Testis (tissue), 3 donors: Measurements from ENCODE around the gene ATAD5. TPM values are rescaled to one million over a fixed set of nuclear protein-coding genes. Genes with fewer than 3 reads are reported as not detected.
"Not testable (repeated sequence)": the region's sequence is repeated elsewhere in the genome, so short reads cannot be mapped to it uniquely, and the experiment has no call there.

Source experiments
- DNase-seq: peaks from one replicate; pipeline ENCODE4 v3.0.0-alpha.2; 2019
- H3K27ac ChIP-seq, 2 donors: fragments of 200-600 bp; sonication (generic); one replicate each; pipeline ENCODE4 v1.5.1; 2019
- H3K27me3 ChIP-seq: fragments of 200-600 bp; sonication (generic); one replicate; pipeline ENCODE4 v1.5.1; 2019
- H3K36me3 ChIP-seq: fragments of 200-600 bp; sonication (generic); one replicate; pipeline ENCODE4 v1.5.1; 2017; ENCODE audit warnings: low read depth; ENCODE audit errors: missing control alignments
- H3K4me1 ChIP-seq: fragments of 200-600 bp; sonication (generic); one replicate; pipeline ENCODE4 v1.5.1; 2019
- H3K4me3 ChIP-seq, 2 donors: fragments of 200-600 bp; sonication (generic); one replicate each; pipeline ENCODE4 v1.5.1; 2017 to 2019
- H3K9me3 ChIP-seq: fragments of 200-600 bp; sonication (generic); one replicate; pipeline ENCODE4 v1.5.1; 2017
- POLR2A ChIP-seq: fragments of 450-650 bp; IDR thresholded peaks from one replicate; pipeline ENCODE4 v1.6.1; 2017; ENCODE audit warnings: antibody characterized with exemption, mild to moderate bottlenecking, moderate library complexity
- WGBS, 2 donors: methylation state at CpG; one replicate each; pipeline ENCODE4 v1.1.5; 2018; 5-methylcytosine and 5-hydroxymethylcytosine counted together
- intact Hi-C: fragments of 100-400 bp; cut with DNase I; formaldehyde crosslinking; loops from one replicate; pipeline ENCODE4 v1.15.1; 2023; ENCODE audit warnings: low total_unique reads
- polyA plus RNA-seq: library from polyadenylated mRNA; stranded (reverse); fragments of 350-450 nt; fragmentation: Illumina TruSeq; extraction: RNeasy Lipid Tissue Mini Kit (QIAGEN cat#74804); gene quantifications from one replicate; pipeline ENCODE4 v1.2.3, GENCODE V29; 2014; ENCODE audit warnings: low read depth, low replicate concordance; ENCODE audit not compliant: insufficient read depth
- total RNA-seq, 2 donors: library from RNA; depleted of rRNA; stranded (reverse); fragments of >200 nt; gene quantifications; one replicate each; pipeline ENCODE4 v1.2.3, GENCODE V29; 2016
- TF ChIP-seq, protein P1 (sequence below), 3 experiments: fragments of 450-650 bp in 2 of 3; fragments of 200-600 bp in 1 of 3; sonication (generic) in 1 of 3; IDR thresholded peaks; one replicate each; pipeline ENCODE4 v1.5.1; 2016 to 2019; ENCODE audit warnings: antibody characterized with exemption in 3 of 3, mild to moderate bottlenecking in 2 of 3, moderate library complexity in 1 of 3

The ATAD5 gene
- total and polyA plus RNA-seq, 3 donors from 2014 or later, result 0.67 to 10.2 (median 5.5) TPM

GRCh38 chr17:30816165-30816564 lies 15.6 kb upstream of the ATAD5 start:
- no peak overlapping the region for H3K4me3 ChIP-seq
- no peaks in the 10 kb centered on the region for H3K27me3 ChIP-seq
- H3K36me3 ChIP-seq, result no peaks in the 10 kb centered on the region
- intact Hi-C loops, result no loop called here
- TF ChIP-seq, protein P1, sequence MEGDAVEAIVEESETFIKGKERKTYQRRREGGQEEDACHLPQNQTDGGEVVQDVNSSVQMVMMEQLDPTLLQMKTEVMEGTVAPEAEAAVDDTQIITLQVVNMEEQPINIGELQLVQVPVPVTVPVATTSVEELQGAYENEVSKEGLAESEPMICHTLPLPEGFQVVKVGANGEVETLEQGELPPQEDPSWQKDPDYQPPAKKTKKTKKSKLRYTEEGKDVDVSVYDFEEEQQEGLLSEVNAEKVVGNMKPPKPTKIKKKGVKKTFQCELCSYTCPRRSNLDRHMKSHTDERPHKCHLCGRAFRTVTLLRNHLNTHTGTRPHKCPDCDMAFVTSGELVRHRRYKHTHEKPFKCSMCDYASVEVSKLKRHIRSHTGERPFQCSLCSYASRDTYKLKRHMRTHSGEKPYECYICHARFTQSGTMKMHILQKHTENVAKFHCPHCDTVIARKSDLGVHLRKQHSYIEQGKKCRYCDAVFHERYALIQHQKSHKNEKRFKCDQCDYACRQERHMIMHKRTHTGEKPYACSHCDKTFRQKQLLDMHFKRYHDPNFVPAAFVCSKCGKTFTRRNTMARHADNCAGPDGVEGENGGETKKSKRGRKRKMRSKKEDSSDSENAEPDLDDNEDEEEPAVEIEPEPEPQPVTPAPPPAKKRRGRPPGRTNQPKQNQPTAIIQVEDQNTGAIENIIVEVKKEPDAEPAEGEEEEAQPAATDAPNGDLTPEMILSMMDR (IDR thresholded peaks at IDR 0.05), result no peak
- TF ChIP-seq POLR2A, result no peak
- H3K4me1 ChIP-seq, result no peaks in the 10 kb centered on the region
- no peak for DNase-seq
- no peaks in the 10 kb centered on the region for H3K9me3 ChIP-seq
- 96 to 97% methylated on average over 7 of the region's 7 CpGs for WGBS, 2 donors
- no peak overlapping the region for H3K27ac ChIP-seq

DNA sequence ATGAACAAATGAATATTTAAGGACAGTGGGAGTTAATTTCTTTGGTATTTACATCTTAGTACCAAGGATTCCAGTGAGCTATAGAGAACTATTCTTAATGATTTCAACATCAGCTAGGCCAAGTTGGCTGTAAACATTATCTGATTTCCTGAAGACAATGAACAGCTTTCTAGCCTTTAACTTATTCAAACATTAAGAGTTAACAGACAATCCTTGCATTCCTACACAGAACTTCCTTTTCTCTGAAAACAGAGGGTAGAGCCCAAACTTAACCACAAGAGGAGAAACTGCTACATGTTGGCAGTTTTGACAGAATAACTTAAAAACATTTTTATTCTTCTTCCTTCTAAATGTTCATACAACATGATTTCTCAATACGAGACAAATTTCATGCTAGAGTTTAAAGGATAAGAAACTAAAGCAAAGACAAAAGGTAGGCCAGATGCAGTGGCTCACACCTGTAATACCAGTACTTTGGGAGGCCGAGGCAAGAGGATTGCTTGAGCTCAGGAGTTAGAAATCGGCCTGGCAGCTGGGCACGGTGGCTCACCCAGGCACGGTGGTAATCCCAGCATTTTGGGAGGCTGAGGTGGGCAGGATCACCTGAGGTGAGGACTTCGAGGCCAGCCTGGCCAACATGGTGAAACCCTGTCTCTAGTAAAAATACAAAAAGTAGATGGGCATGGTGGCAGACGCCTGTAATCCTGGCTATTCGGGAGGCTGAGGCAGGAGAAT lies 11.6 kb upstream of the ATAD5 start:
- Histone ChIP-seq H3K27me3 (no peaks in the 10 kb centered on the region), H3K9me3 (no peaks in the 10 kb centered on the region), H3K4me3 (no peak overlapping the region), H3K36me3 (no peaks in the 10 kb centered on the region), H3K4me1 (no peaks in the 10 kb centered on the region), H3K27ac (no peak overlapping the region)
- WGBS, 2 donors, result 88 to 89% methylated on average over 8 of the region's 8 CpGs
- TF ChIP-seq, protein P1 (IDR thresholded peaks at IDR 0.05), result no peak
- no peak for TF ChIP-seq POLR2A
- intact Hi-C loops, result no loop called here
- DNase-seq, result no peak

GRCh38 chr17:30821871-30822723 lies 9.7 kb upstream of the ATAD5 start:
- Histone ChIP-seq H3K4me1 (no peaks in the 10 kb centered on the region), H3K9me3 (no peaks in the 10 kb centered on the region), H3K27me3 (no peaks in the 10 kb centered on the region), H3K36me3 (no peaks in the 10 kb centered on the region), H3K4me3 (no peak overlapping the region), H3K27ac (no peak overlapping the region)
- DNase-seq, result no peak
- intact Hi-C loops, result no loop called here
- TF ChIP-seq, protein P1 (IDR thresholded peaks at IDR 0.05), result no peak
- no peak for TF ChIP-seq POLR2A
- 46 to 56% methylated on average over 9 of the region's 9 CpGs for WGBS, 2 donors

GRCh38 chr17:30822919-30823318 lies 8.8 kb upstream of the ATAD5 start:
- H3K4me1 ChIP-seq, DNase-seq, H3K27me3 ChIP-seq, intact Hi-C loops, H3K9me3 ChIP-seq, H3K4me3 ChIP-seq, H3K36me3 ChIP-seq: not testable (repeated sequence)
- H3K27ac ChIP-seq, result peak overlapping the region in 1 of 2 donors; percentile 85
- WGBS, 2 donors, result 48 to 67% methylated on average over 14 of the region's 14 CpGs

DNA sequence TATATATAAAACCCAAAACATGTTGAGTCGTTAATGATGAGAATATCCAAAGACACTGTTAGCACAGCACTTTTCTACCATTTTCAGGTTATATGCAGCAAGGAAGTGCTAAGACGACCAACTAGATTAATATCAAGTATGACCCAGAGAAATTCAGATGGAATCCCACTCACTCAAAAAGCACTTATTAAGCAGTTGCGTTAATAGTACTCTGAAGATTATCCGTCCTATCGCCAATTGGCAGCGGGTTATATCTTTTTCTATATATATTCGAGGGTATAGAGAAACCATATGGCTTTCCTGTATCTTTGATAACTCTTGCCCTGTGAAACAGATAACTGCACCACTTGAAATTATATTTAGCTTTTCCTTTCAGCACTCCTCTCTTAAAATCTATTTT lies 8.3 kb upstream of the ATAD5 start:
- no peaks in the 10 kb centered on the region for H3K4me1 ChIP-seq
- WGBS, 2 donors, result 34 to 46% methylated on average over 7 of the region's 7 CpGs
- H3K27me3 ChIP-seq, result no peaks in the 10 kb centered on the region
- DNase-seq, result no peak
- intact Hi-C loops, result no loop called here
- TF ChIP-seq, protein P1 (IDR thresholded peaks at IDR 0.05), result no peak
- no peak for TF ChIP-seq POLR2A
- peak overlapping the region; percentile 90 to 98 for H3K4me3 ChIP-seq
- H3K36me3 ChIP-seq, result no peaks in the 10 kb centered on the region
- H3K27ac ChIP-seq, result peak overlapping the region in 1 of 2 donors; percentile 85
- no peaks in the 10 kb centered on the region for H3K9me3 ChIP-seq
